ENCODE data around the gene LDLRAD3.
"Not testable (repeated sequence)": the region's sequence is repeated elsewhere in the genome, so short reads cannot be mapped to it uniquely, and the experiment has no call there.

Gene LDLRAD3

GRCh38 chr11:36187622-36188021, 243.8 kb downstream of the LDLRAD3 start:
- Histone ChIP-seq H3K9me3 (ENCODE audit: severe bottlenecking) (no peaks in the 10 kb centered on the region), H3K27me3 (ENCODE audit: insufficient read depth, low read depth, severe bottlenecking) (no peaks in the 10 kb centered on the region), H3K4me3 (ENCODE audit: low read depth, low read length) (no peak overlapping the region), H3K36me3 (peaks cover 3% of the 10 kb centered on the region; the same call in 1 of the 2 replicates), H3K27ac (no peak overlapping the region)
- no peak for TF ChIP-seq CTCF (IDR thresholded peaks at IDR 0.05; ENCODE audit: low read depth, low read length)
- DNase-seq, result no peak

- H3K4me3 ChIP-seq (ENCODE audit: low read depth, low read length); H3K27ac ChIP-seq: not testable (repeated sequence)
Observed at GRCh38 chr11:36189735-36190134, 245.9 kb downstream of the LDLRAD3 start.

GRCh38 chr11:36191941-36192340, 248.1 kb downstream of the LDLRAD3 start:
- Histone ChIP-seq H3K27ac (no peak overlapping the region), H3K36me3 (peaks cover 6% of the 10 kb centered on the region; the same call in 1 of the 2 replicates)

More at GRCh38 chr11:36189735-36190134, 245.9 kb downstream of the LDLRAD3 start:
- not testable (repeated sequence) for H3K36me3 ChIP-seq; H3K27me3 ChIP-seq (ENCODE audit: insufficient read depth, low read depth, severe bottlenecking); H3K9me3 ChIP-seq (ENCODE audit: severe bottlenecking); DNase-seq

GRCh38 chr11:36192425-36193289, 248.8 kb downstream of the LDLRAD3 start:
- DNase-seq, result no peak
- Histone ChIP-seq H3K27ac (no peak overlapping the region), H3K36me3 (peaks cover 9% of the 10 kb centered on the region; the same call in 1 of the 2 replicates), H3K4me3 (ENCODE audit: low read depth, low read length) (no peak overlapping the region), H3K9me3 (ENCODE audit: severe bottlenecking) (no peaks in the 10 kb centered on the region), H3K27me3 (ENCODE audit: insufficient read depth, low read depth, severe bottlenecking) (no peaks in the 10 kb centered on the region)
- no peak for TF ChIP-seq CTCF (IDR thresholded peaks at IDR 0.05; ENCODE audit: low read depth, low read length)

More at GRCh38 chr11:36191941-36192340, 248.1 kb downstream of the LDLRAD3 start:
- TF ChIP-seq CTCF (IDR thresholded peaks at IDR 0.05; ENCODE audit: low read depth, low read length), result no peak
- Histone ChIP-seq H3K9me3 (ENCODE audit: severe bottlenecking) (no peaks in the 10 kb centered on the region), H3K27me3 (ENCODE audit: insufficient read depth, low read depth, severe bottlenecking) (no peaks in the 10 kb centered on the region), H3K4me3 (ENCODE audit: low read depth, low read length) (no peak overlapping the region)
- no peak for DNase-seq

- Histone ChIP-seq H3K27ac (no peak overlapping the region), H3K9me3 (ENCODE audit: severe bottlenecking) (no peaks in the 10 kb centered on the region), H3K36me3 (peaks cover 13% of the 10 kb centered on the region; the same call in 1 of the 2 replicates), H3K4me3 (ENCODE audit: low read depth, low read length) (no peak overlapping the region), H3K27me3 (ENCODE audit: insufficient read depth, low read depth, severe bottlenecking) (no peaks in the 10 kb centered on the region)
- no peak for TF ChIP-seq CTCF (IDR thresholded peaks at IDR 0.05; ENCODE audit: low read depth, low read length)
- no peak for DNase-seq
Observed at GRCh38 chr11:36193290-36193619, 249.4 kb downstream of the LDLRAD3 start.

- DNase-seq, result no peak
Observed at GRCh38 chr11:36193721-36194120, 249.9 kb downstream of the LDLRAD3 start.

More at GRCh38 chr11:36193721-36194120, 249.9 kb downstream of the LDLRAD3 start:
- Histone ChIP-seq H3K27ac (no peak overlapping the region), H3K4me3 (ENCODE audit: low read depth, low read length) (no peak overlapping the region), H3K27me3 (ENCODE audit: insufficient read depth, low read depth, severe bottlenecking) (no peaks in the 10 kb centered on the region), H3K36me3 (peaks cover 18% of the 10 kb centered on the region), H3K9me3 (ENCODE audit: severe bottlenecking) (no peaks in the 10 kb centered on the region)
- no peak for TF ChIP-seq CTCF (IDR thresholded peaks at IDR 0.05; ENCODE audit: low read depth, low read length)

Measured in WERI-Rb-1 (cell line).